Measurements from ENCODE around the gene HTT.

Gene HTT

GRCh38 chr4:3218824-3219760 lies 144.6 kb downstream of the HTT start:
- no peak for DNase-seq (ENCODE audit: low read depth in 2 of 2)

- DNase-seq (ENCODE audit: low read depth in 2 of 2): no peak
These were observed 145.4 kb downstream of the HTT start for GRCh38 chr4:3219761-3220475.

GRCh38 chr4:3220476-3221183 lies 146.1 kb downstream of the HTT start:
- no peak for DNase-seq (ENCODE audit: low read depth in 2 of 2)

DNA sequence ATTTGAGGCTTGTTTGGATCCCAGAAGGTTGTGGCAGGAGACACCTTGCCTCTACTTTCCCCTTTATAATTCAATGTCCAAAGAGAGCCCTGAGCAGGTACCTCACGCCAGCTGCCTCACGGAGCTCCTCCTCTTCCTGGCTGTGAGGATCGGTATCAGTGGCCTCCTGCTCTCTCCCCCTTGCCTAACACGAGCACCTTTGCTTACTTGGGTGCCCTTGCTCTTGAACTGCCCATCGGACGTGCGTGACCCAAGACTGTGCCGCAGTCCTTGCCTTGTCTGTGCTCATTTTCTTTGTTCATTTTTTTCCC lies 146.7 kb downstream of the HTT start:
- DNase-seq (ENCODE audit: low read depth in 2 of 2): no peak

GRCh38 chr4:3221996-3222395 lies 147.5 kb downstream of the HTT start:
- no peak for DNase-seq (ENCODE audit: low read depth in 2 of 2)

DNA sequence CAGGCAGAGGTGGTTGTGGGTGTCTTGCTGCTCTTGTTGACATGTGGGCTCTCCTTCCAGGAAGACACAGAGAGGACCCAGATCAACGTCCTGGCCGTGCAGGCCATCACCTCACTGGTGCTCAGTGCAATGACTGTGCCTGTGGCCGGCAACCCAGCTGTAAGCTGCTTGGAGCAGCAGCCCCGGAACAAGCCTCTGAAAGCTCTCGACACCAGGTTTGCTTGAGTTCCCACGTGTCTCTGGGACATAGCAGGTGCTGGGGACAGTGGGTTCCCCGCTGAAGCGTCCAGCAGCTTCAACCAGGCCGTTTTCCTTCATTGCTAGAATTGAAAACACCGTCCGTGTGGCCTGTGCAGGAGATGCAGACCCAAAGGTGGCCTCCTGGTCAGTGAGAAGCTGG lies 148.9 kb downstream of the HTT start:
- DNase-seq (ENCODE audit: low read depth in 2 of 2): no peak

DNA sequence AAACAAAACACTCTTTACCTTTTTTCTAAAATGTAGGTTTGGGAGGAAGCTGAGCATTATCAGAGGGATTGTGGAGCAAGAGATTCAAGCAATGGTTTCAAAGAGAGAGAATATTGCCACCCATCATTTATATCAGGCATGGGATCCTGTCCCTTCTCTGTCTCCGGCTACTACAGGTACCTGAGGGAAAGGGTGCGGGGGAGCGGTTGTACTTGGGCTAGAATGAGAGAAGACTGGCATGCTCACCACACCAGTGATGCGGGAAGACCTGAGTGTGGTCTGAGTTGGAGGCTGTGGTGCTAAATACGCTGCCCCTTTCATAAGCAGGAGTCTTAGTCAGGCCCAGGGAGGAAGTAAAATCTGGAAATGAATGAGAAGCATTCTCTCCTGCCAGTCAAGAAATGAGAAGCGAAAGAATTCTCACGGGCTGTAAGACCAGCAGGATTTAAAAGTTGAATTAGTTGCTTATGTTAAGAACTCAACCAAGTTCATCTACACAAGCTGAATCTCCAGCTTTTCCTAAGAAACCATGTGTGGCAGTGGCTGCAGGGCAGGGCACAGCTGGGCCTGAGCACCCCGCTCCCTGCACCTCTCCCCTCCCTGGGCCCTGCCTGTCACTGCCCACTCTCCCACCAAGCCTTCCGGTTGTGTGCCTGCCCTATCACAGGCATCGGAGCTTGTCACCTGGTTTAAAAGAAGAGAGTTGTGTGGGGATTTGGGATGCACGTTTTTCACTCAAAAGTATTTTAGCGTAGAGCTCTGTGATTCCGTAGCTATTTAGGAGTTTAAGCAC lies 149.7 kb downstream of the HTT start:
- no peak for DNase-seq (ENCODE audit: low read depth in 2 of 2)

GRCh38 chr4:3225071-3225850 lies 150.8 kb downstream of the HTT start:
- no peak for DNase-seq (ENCODE audit: low read depth in 2 of 2)

GRCh38 chr4:3225936-3226335 lies 151.5 kb downstream of the HTT start:
- no peak for DNase-seq (ENCODE audit: low read depth in 2 of 2)

- no peak for DNase-seq (ENCODE audit: low read depth in 2 of 2)
These were observed 152.0 kb downstream of the HTT start for GRCh38 chr4:3226467-3226866.

GRCh38 chr4:3226944-3227343 lies 152.5 kb downstream of the HTT start:
- DNase-seq (ENCODE audit: low read depth in 2 of 2): no peak

DNA sequence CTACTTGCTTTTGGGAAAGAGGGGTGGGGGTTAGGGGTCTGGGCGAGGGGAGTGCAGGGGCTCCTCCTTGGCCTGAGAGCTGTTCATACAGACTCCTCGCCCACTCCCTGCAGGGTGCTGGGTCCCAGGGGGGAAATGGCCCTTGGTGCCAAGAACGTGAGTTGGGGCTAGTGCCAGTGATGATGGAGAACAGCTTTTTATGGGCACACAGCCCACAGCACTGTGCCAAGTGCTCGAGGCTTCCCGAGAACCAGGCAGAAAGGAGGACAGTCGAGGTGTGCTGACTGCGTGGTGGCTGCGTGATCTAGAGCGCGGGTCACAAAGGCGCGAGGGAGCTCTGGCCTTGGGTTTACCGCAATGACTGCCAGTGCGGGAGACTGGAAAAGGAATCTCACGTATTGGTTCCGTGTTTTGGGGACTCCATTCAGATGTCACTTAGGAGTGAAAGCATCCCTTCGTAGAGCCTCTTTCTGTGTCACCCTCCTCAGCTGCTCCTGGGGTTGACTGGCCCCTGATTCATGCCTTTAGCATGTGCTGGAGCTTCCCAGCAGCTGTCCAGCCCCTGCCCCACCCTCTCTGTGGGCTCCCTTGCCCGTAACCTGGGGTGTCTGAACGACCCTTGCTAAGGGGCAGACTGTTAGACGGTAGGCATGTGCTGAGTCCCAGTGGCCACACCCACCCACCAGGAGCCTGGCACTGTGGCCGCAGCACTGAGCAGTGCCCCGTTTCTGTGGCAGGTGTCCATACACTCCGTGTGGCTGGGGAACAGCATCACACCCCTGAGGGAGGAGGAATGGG lies 153.6 kb downstream of the HTT start:
- no peak for DNase-seq (ENCODE audit: low read depth in 2 of 2)

DNA sequence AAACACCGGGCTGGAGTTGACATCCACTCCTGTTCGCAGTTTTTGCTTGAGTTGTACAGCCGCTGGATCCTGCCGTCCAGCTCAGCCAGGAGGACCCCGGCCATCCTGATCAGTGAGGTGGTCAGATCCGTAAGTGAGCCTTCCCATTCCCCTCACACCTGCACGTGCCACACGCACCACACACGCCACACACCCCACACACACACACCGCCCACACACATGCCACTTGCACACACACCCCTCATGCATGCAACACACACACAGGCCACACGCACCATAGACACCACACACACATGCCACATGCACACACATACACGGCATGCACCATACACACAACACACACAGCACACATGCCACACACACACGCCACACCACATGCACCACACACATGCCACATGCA lies 154.4 kb downstream of the HTT start:
- DNase-seq (ENCODE audit: low read depth in 2 of 2): no peak

GRCh38 chr4:3229328-3229727 lies 154.8 kb downstream of the HTT start:
- no peak for DNase-seq (ENCODE audit: low read depth in 2 of 2)

DNA sequence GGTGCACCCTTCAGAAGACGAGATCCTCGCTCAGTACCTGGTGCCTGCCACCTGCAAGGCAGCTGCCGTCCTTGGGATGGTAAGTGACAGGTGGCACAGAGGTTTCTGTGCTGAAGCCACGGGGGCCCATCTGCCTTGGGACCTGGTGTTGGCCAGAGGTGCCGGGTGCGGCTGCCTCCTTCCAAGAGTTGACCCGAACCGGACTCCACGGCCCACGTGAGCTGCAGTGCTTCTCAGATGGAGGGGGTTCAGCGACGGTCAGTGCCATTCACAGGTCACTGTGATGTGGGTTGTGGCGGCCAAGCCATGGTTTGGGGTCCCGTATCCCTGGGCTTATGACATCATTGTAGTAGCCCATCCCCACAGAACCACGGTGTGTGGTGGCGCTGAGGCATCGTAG lies 155.5 kb downstream of the HTT start:
- no peak for DNase-seq (ENCODE audit: low read depth in 2 of 2)

DNA sequence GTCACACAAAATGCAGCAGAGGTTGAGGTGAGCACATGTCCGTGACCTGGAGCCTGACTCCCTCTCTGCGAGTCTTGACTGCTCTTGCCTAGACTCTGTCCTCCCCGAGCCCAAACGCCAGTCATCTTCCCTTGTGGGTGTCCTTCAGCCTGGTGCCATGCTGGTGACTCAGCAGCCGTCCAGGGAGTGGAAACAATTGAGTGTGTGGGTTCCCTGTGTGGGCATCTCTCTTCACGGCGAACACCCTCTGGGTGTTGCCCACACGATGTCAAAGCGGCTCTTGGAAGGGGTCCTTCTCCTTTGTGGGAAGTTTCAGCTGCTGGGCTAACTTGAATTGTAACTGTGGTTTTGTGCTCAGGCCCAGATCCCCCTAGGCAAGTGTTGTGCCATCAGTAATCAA lies 157.0 kb downstream of the HTT start:
- DNase-seq (ENCODE audit: low read depth in 2 of 2): no peak

DNA sequence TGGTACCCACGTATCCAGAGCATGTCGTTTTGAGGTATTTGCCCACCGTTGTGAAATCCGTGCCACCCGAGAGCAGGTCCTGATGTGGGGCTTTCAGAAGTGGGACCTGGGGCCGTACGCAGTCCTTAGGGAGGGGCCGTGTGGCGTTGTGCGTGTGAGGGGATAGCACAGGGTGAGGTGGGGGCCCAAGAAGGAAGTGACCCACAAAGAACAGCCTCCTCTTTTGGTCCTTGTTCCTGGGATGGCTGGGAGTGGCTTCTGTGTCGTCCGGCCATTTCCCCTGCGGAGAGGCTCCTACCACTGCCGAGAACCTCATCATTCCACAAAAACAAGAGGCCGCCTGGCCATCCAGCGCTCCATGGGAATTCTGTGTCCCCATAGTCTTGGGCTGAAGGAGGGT lies 157.5 kb downstream of the HTT start:
- no peak for DNase-seq (ENCODE audit: low read depth in 2 of 2)

GRCh38 chr4:3232871-3233271 lies 158.4 kb downstream of the HTT start:
- DNase-seq (ENCODE audit: low read depth in 2 of 2): no peak

GRCh38 chr4:3233391-3234071 lies 159.1 kb downstream of the HTT start:
- DNase-seq (ENCODE audit: low read depth in 2 of 2): no peak

All from stimulated activated CD8-positive, alpha-beta memory T cell treated with anti-CD3 and anti-CD28 coated beads, Interleukin-2, amount 100 ng/mL, for 48 hours (primary cell).